ENCODE results near the gene EEF1AKMT3.
"Not testable (repeated sequence)": the region's sequence is repeated elsewhere in the genome, so short reads cannot be mapped to it uniquely, and the experiment has no call there.

The EEF1AKMT3 gene

GRCh38 chr12:57766464-57767304 is 5.7 kb upstream of the EEF1AKMT3 start, which contains the start of gene CYP27B1:
TSS of gene CYP27B1 (minus strand) at chr12:57767078. CDS start at chr12:57767041, 37 bp downstream.
- peak; percentile 74 for DNase-seq

GRCh38 chr12:57767305-57767698 is 5.1 kb upstream of the EEF1AKMT3 start:
- no peak for DNase-seq

- no peak for DNase-seq
These were observed 4.5 kb upstream of the EEF1AKMT3 start for GRCh38 chr12:57767876-57768275.

- DNase-seq: no peak
These were observed 2.8 kb upstream of the EEF1AKMT3 start for GRCh38 chr12:57769594-57769993.

- peak; percentile 57 for DNase-seq
These were observed 1.7 kb upstream of the EEF1AKMT3 start for GRCh38 chr12:57770734-57771133.

GRCh38 chr12:57771236-57771872 is 1.1 kb upstream of the EEF1AKMT3 start:
- DNase-seq: peak; percentile 98

- peak; percentile 97 for DNase-seq
These were observed 463 bp upstream of the EEF1AKMT3 start, which contains the start of gene METTL1 for GRCh38 chr12:57771873-57772428. TSS of gene METTL1 (minus strand) at chr12:57772105. CDS start at chr12:57772083, 22 bp downstream.

- not testable (repeated sequence) for DNase-seq
These were observed 2.2 kb downstream of the EEF1AKMT3 start for GRCh38 chr12:57774634-57775033.

- no peak for DNase-seq
These were observed 2.6 kb downstream of the EEF1AKMT3 start for GRCh38 chr12:57775044-57775443.

- peak; percentile 86 for DNase-seq
These were observed 3.3 kb downstream of the EEF1AKMT3 start for GRCh38 chr12:57775563-57776246.

GRCh38 chr12:57776247-57776587 is 3.8 kb downstream of the EEF1AKMT3 start:
- DNase-seq: no peak

GRCh38 chr12:57777367-57777766 is 5.0 kb downstream of the EEF1AKMT3 start:
- no peak for DNase-seq

- peak; percentile 59 for DNase-seq
These were observed 5.5 kb downstream of the EEF1AKMT3 start for GRCh38 chr12:57777911-57778310.

GRCh38 chr12:57779736-57780135 is 7.3 kb downstream of the EEF1AKMT3 start:
- DNase-seq: no peak

GRCh38 chr12:57780284-57780897 is 8.0 kb downstream of the EEF1AKMT3 start:
- DNase-seq: no peak

GRCh38 chr12:57781244-57781643 is 8.8 kb downstream of the EEF1AKMT3 start:
- DNase-seq: peak; percentile 60

GRCh38 chr12:57781801-57782200 is 9.4 kb downstream of the EEF1AKMT3 start:
- peak; percentile 38 for DNase-seq

GRCh38 chr12:57782243-57782607 is 9.8 kb downstream of the EEF1AKMT3 start:
- no peak for DNase-seq

GRCh38 chr12:57782608-57783465 is 10.4 kb downstream of the EEF1AKMT3 start, which contains the start of gene TSFM:
TSS of gene TSFM (plus strand) at chr12:57782787. CDS start at chr12:57782802, 15 bp downstream.
- peak; percentile 94 for DNase-seq

- DNase-seq: no peak
These were observed 11.0 kb downstream of the EEF1AKMT3 start for GRCh38 chr12:57783466-57783801.

- no peak for DNase-seq
These were observed 11.4 kb downstream of the EEF1AKMT3 start for GRCh38 chr12:57783861-57784260.

- peak; percentile 96 for DNase-seq
These were observed 21.5 kb downstream of the EEF1AKMT3 start for GRCh38 chr12:57793920-57794319.
